Breast epithelium (tissue), 3 donors: ENCODE measurements around the gene TCAF1.

Source experiments
- CTCF ChIP-seq, 3 donors: fragments of 450-650 bp; IDR thresholded peaks; one replicate each; pipeline ENCODE4 v1.5.1; 2016 to 2017; ENCODE audit warnings: antibody characterized with exemption in 3 of 3, mild to moderate bottlenecking in 3 of 3, moderate library complexity in 3 of 3
- POLR2A ChIP-seq: fragments of 450-650 bp; IDR thresholded peaks from one replicate; pipeline ENCODE4 v1.6.1; 2016; ENCODE audit warnings: antibody characterized with exemption, mild to moderate bottlenecking, moderate library complexity
- POLR2AphosphoS5 ChIP-seq, 3 donors: sonication (generic); formaldehyde crosslinking; IDR thresholded peaks; one replicate each; pipeline ENCODE4 v1.6.1; 2017; ENCODE audit warnings: antibody characterized with exemption in 3 of 3

GRCh38 chr7:143938379-143939243 lies 36.6 kb upstream of the TCAF1 start:
- TF ChIP-seq POLR2A (no peak), POLR2AphosphoS5 (IDR thresholded peaks at IDR 0.05) (no peak), CTCF (IDR thresholded peaks at IDR 0.05) (no peak)
